ENCODE measurements around the gene PLCB3. TPM values are rescaled to one million over a fixed set of nuclear protein-coding genes. Genes with fewer than 3 reads are reported as not detected.

PLCB3 gene
- total RNA-seq, 1 donor from 2014 or later, result 34.9 TPM

GRCh38 chr11:64218628-64219353, 32.5 kb upstream of the PLCB3 start:
- Mint-ChIP-seq H3K4me3 (no peak overlapping the region), H3K4me1 (no peaks in the 10 kb centered on the region), H3K9me3 (peaks cover 3% of the 10 kb centered on the region), H3K36me3 (peaks cover 4% of the 10 kb centered on the region), H3K27me3 (ENCODE audit: low read depth) (no peaks in the 10 kb centered on the region), H3K27ac (no peak overlapping the region)
- no peak for DNase-seq (ENCODE audit: low spot score in 2 of 2, unreplicated experiment in 2 of 2)
- no peak for TF ChIP-seq CTCF (IDR thresholded peaks at IDR 0.05; ENCODE audit: unreplicated experiment)

GRCh38 chr11:64219354-64219684, 32.0 kb upstream of the PLCB3 start:
- no peak for TF ChIP-seq CTCF (IDR thresholded peaks at IDR 0.05; ENCODE audit: unreplicated experiment)
- no peak overlapping the region for H3K27ac Mint-ChIP-seq
- peaks cover 3% of the 10 kb centered on the region for H3K9me3 Mint-ChIP-seq
- H3K36me3 Mint-ChIP-seq, result peaks cover 4% of the 10 kb centered on the region
- H3K4me3 Mint-ChIP-seq, result no peak overlapping the region
- no peaks in the 10 kb centered on the region for H3K27me3 Mint-ChIP-seq (ENCODE audit: low read depth)
- no peaks in the 10 kb centered on the region for H3K4me1 Mint-ChIP-seq
- DNase-seq (ENCODE audit: low spot score in 2 of 2, unreplicated experiment in 2 of 2), result no peak

- no peak for TF ChIP-seq CTCF (IDR thresholded peaks at IDR 0.05; ENCODE audit: unreplicated experiment)
- H3K9me3 Mint-ChIP-seq, result peaks cover 3% of the 10 kb centered on the region
- H3K27me3 Mint-ChIP-seq (ENCODE audit: low read depth), result no peaks in the 10 kb centered on the region
- DNase-seq (ENCODE audit: low spot score in 2 of 2, unreplicated experiment in 2 of 2), result no peak
- H3K4me3 Mint-ChIP-seq, result no peak overlapping the region
- H3K27ac Mint-ChIP-seq, result no peak overlapping the region
- H3K36me3 Mint-ChIP-seq, result peaks cover 4% of the 10 kb centered on the region
- no peaks in the 10 kb centered on the region for H3K4me1 Mint-ChIP-seq
These were observed 31.6 kb upstream of the PLCB3 start for GRCh38 chr11:64219755-64220154.

- Mint-ChIP-seq H3K27ac (no peak overlapping the region), H3K36me3 (peaks cover under 1% of the 10 kb centered on the region), H3K4me3 (no peak overlapping the region), H3K4me1 (peaks cover 4% of the 10 kb centered on the region), H3K27me3 (ENCODE audit: low read depth) (no peaks in the 10 kb centered on the region), H3K9me3 (peaks cover under 1% of the 10 kb centered on the region)
- DNase-seq (ENCODE audit: low spot score in 2 of 2, unreplicated experiment in 2 of 2), result no peak
- TF ChIP-seq CTCF (IDR thresholded peaks at IDR 0.05; ENCODE audit: unreplicated experiment), result no peak
These were observed 31.1 kb upstream of the PLCB3 start for GRCh38 chr11:64220271-64220670.

GRCh38 chr11:64220798-64221197, 30.5 kb upstream of the PLCB3 start:
- Mint-ChIP-seq H3K4me3 (no peak overlapping the region), H3K27me3 (ENCODE audit: low read depth) (no peaks in the 10 kb centered on the region), H3K27ac (no peak overlapping the region), H3K36me3 (no peaks in the 10 kb centered on the region), H3K9me3 (no peaks in the 10 kb centered on the region), H3K4me1 (peaks cover 5% of the 10 kb centered on the region)
- DNase-seq (ENCODE audit: low spot score in 2 of 2, unreplicated experiment in 2 of 2), result no peak
- no peak for TF ChIP-seq CTCF (IDR thresholded peaks at IDR 0.05; ENCODE audit: unreplicated experiment)

- DNase-seq (ENCODE audit: low spot score in 2 of 2, unreplicated experiment in 2 of 2), result no peak
- Mint-ChIP-seq H3K4me3 (no peak overlapping the region), H3K27me3 (ENCODE audit: low read depth) (no peaks in the 10 kb centered on the region), H3K36me3 (no peaks in the 10 kb centered on the region), H3K27ac (no peak overlapping the region), H3K9me3 (no peaks in the 10 kb centered on the region), H3K4me1 (peaks cover 15% of the 10 kb centered on the region)
- TF ChIP-seq CTCF (IDR thresholded peaks at IDR 0.05; ENCODE audit: unreplicated experiment), result no peak
These were observed 28.7 kb upstream of the PLCB3 start for GRCh38 chr11:64222651-64223000.
